ENCODE results near the gene GPC5.

GPC5 gene

GRCh38 chr13:92407858-92408257 is 1009.4 kb downstream of the GPC5 start:
- Histone ChIP-seq H3K9ac (ENCODE audit: low read length) (no peak overlapping the region), H3K56ac (ENCODE audit: low read length) (no peak overlapping the region), H4K8ac (ENCODE audit: low read depth, low read length) (no peak overlapping the region), H2BK120ac (ENCODE audit: low read depth, low read length) (no peak overlapping the region), H3K4me1 (ENCODE audit: control insufficient read depth, low read depth, low read length) (no peaks in the 10 kb centered on the region), H3K4me3 (ENCODE audit: low read length) (no peak overlapping the region), H3K23ac (ENCODE audit: low read length) (no peak overlapping the region), H3K27ac (ENCODE audit: low read depth, low read length) (no peak overlapping the region), H3K36me3 (ENCODE audit: control insufficient read depth, insufficient read depth, low read length) (no peaks in the 10 kb centered on the region), H2BK15ac (replicated peaks; ENCODE audit: low read depth) (no peak overlapping the region), H3K4me2 (ENCODE audit: low read length) (no peak overlapping the region), H2BK5ac (ENCODE audit: low read length) (no peak overlapping the region), H3K4ac (ENCODE audit: low read depth, low read length) (no peak overlapping the region), H2AK5ac (ENCODE audit: low read length) (no peak overlapping the region), H3K79me1 (ENCODE audit: low read length) (no peaks in the 10 kb centered on the region), H3K27me3 (ENCODE audit: insufficient read depth, low read length, poor library complexity) (no peaks in the 10 kb centered on the region), H3K18ac (ENCODE audit: low read length) (no peak overlapping the region), H4K5ac (ENCODE audit: low read length) (no peak overlapping the region), H3K79me2 (ENCODE audit: control insufficient read depth, insufficient read depth, low read length) (no peaks in the 10 kb centered on the region)
- peak; percentile 35 for DNase-seq
- WGBS (ENCODE audit: extremely low coverage, insufficient coverage, low lambda C conversion rate), result 100% methylated on average over 1 of the region's 7 CpGs

- Histone ChIP-seq H2BK15ac (replicated peaks; ENCODE audit: low read depth) (no peak overlapping the region), H3K18ac (ENCODE audit: low read length) (no peak overlapping the region), H2BK120ac (ENCODE audit: low read depth, low read length) (no peak overlapping the region), H3K4me2 (ENCODE audit: low read length) (no peak overlapping the region), H3K79me1 (ENCODE audit: low read length) (no peaks in the 10 kb centered on the region), H3K4ac (ENCODE audit: low read depth, low read length) (no peak overlapping the region), H3K4me3 (ENCODE audit: low read length) (no peak overlapping the region), H3K9ac (ENCODE audit: low read length) (no peak overlapping the region), H2AK5ac (ENCODE audit: low read length) (no peak overlapping the region), H3K4me1 (ENCODE audit: control insufficient read depth, low read depth, low read length) (no peaks in the 10 kb centered on the region), H4K5ac (ENCODE audit: low read length) (no peak overlapping the region), H4K8ac (ENCODE audit: low read depth, low read length) (no peak overlapping the region), H3K56ac (ENCODE audit: low read length) (no peak overlapping the region), H2BK5ac (ENCODE audit: low read length) (no peak overlapping the region), H3K79me2 (ENCODE audit: control insufficient read depth, insufficient read depth, low read length) (no peaks in the 10 kb centered on the region), H3K27me3 (ENCODE audit: insufficient read depth, low read length, poor library complexity) (no peaks in the 10 kb centered on the region), H3K23ac (ENCODE audit: low read length) (no peak overlapping the region), H3K27ac (ENCODE audit: low read depth, low read length) (no peak overlapping the region), H3K36me3 (ENCODE audit: control insufficient read depth, insufficient read depth, low read length) (no peaks in the 10 kb centered on the region)
- whole genome bisulfite sequencing (ENCODE audit: extremely low coverage, insufficient coverage, low lambda C conversion rate), result no CpG with 5 or more reads among the region's 3 CpGs
- DNase-seq, result no peak
Measured at GRCh38 chr13:92412481-92412880, 1014.1 kb downstream of the GPC5 start.

GRCh38 chr13:92412996-92413395 is 1014.6 kb downstream of the GPC5 start:
- Histone ChIP-seq H3K23ac (ENCODE audit: low read length) (no peak overlapping the region), H4K8ac (ENCODE audit: low read depth, low read length) (no peak overlapping the region), H3K79me1 (ENCODE audit: low read length) (no peaks in the 10 kb centered on the region), H3K4ac (ENCODE audit: low read depth, low read length) (no peak overlapping the region), H3K4me1 (ENCODE audit: control insufficient read depth, low read depth, low read length) (no peaks in the 10 kb centered on the region), H3K36me3 (ENCODE audit: control insufficient read depth, insufficient read depth, low read length) (no peaks in the 10 kb centered on the region), H3K27ac (ENCODE audit: low read depth, low read length) (no peak overlapping the region), H4K5ac (ENCODE audit: low read length) (no peak overlapping the region), H3K79me2 (ENCODE audit: control insufficient read depth, insufficient read depth, low read length) (no peaks in the 10 kb centered on the region), H3K4me2 (ENCODE audit: low read length) (no peak overlapping the region), H2BK5ac (ENCODE audit: low read length) (no peak overlapping the region), H2BK15ac (replicated peaks; ENCODE audit: low read depth) (no peak overlapping the region), H3K9ac (ENCODE audit: low read length) (no peak overlapping the region), H2BK120ac (ENCODE audit: low read depth, low read length) (no peak overlapping the region), H3K18ac (ENCODE audit: low read length) (no peak overlapping the region), H3K27me3 (ENCODE audit: insufficient read depth, low read length, poor library complexity) (no peaks in the 10 kb centered on the region), H3K56ac (ENCODE audit: low read length) (no peak overlapping the region), H3K4me3 (ENCODE audit: low read length) (no peak overlapping the region), H2AK5ac (ENCODE audit: low read length) (no peak overlapping the region)
- WGBS (ENCODE audit: extremely low coverage, insufficient coverage, low lambda C conversion rate), result no CpG with 5 or more reads among the region's 1 CpG
- DNase-seq, result peak; percentile 38

- no peaks in the 10 kb centered on the region for H3K36me3 ChIP-seq (ENCODE audit: control insufficient read depth, insufficient read depth, low read length)
- no peak overlapping the region for H3K56ac ChIP-seq (ENCODE audit: low read length)
- no peak overlapping the region for H3K4ac ChIP-seq (ENCODE audit: low read depth, low read length)
- H3K4me1 ChIP-seq (ENCODE audit: control insufficient read depth, low read depth, low read length), result no peaks in the 10 kb centered on the region
- H3K4me3 ChIP-seq (ENCODE audit: low read length), result no peak overlapping the region
- no peaks in the 10 kb centered on the region for H3K27me3 ChIP-seq (ENCODE audit: insufficient read depth, low read length, poor library complexity)
- H4K8ac ChIP-seq (ENCODE audit: low read depth, low read length), result no peak overlapping the region
- no peaks in the 10 kb centered on the region for H3K79me1 ChIP-seq (ENCODE audit: low read length)
- no peak overlapping the region for H3K23ac ChIP-seq (ENCODE audit: low read length)
- WGBS (ENCODE audit: extremely low coverage, insufficient coverage, low lambda C conversion rate), result no CpG with 5 or more reads among the region's 3 CpGs
- no peaks in the 10 kb centered on the region for H3K79me2 ChIP-seq (ENCODE audit: control insufficient read depth, insufficient read depth, low read length)
- H2BK120ac ChIP-seq (ENCODE audit: low read depth, low read length), result no peak overlapping the region
- H3K4me2 ChIP-seq (ENCODE audit: low read length), result no peak overlapping the region
- no peak overlapping the region for H3K18ac ChIP-seq (ENCODE audit: low read length)
- H3K9ac ChIP-seq (ENCODE audit: low read length), result no peak overlapping the region
- no peak overlapping the region for H2BK5ac ChIP-seq (ENCODE audit: low read length)
- H2AK5ac ChIP-seq (ENCODE audit: low read length), result no peak overlapping the region
- DNase-seq, result peak; percentile 60
- H2BK15ac ChIP-seq (replicated peaks; ENCODE audit: low read depth), result no peak overlapping the region
- no peak overlapping the region for H3K27ac ChIP-seq (ENCODE audit: low read depth, low read length)
- no peak overlapping the region for H4K5ac ChIP-seq (ENCODE audit: low read length)
Measured at GRCh38 chr13:92413452-92413851, 1015.0 kb downstream of the GPC5 start.

- H3K27me3 ChIP-seq (ENCODE audit: insufficient read depth, low read length, poor library complexity), result no peaks in the 10 kb centered on the region
- DNase-seq, result no peak
Measured at GRCh38 chr13:92414851-92415250, 1016.4 kb downstream of the GPC5 start.

GRCh38 chr13:92415781-92416180 is 1017.4 kb downstream of the GPC5 start:
- Histone ChIP-seq H2AK5ac (ENCODE audit: low read length) (no peak overlapping the region), H3K4me3 (ENCODE audit: low read length) (no peak overlapping the region), H3K79me1 (ENCODE audit: low read length) (no peaks in the 10 kb centered on the region), H4K5ac (ENCODE audit: low read length) (no peak overlapping the region), H3K27ac (ENCODE audit: low read depth, low read length) (no peak overlapping the region), H4K8ac (ENCODE audit: low read depth, low read length) (no peak overlapping the region), H3K4me2 (ENCODE audit: low read length) (no peak overlapping the region), H2BK5ac (ENCODE audit: low read length) (no peak overlapping the region), H3K23ac (ENCODE audit: low read length) (no peak overlapping the region), H2BK120ac (ENCODE audit: low read depth, low read length) (no peak overlapping the region), H3K36me3 (ENCODE audit: control insufficient read depth, insufficient read depth, low read length) (no peaks in the 10 kb centered on the region), H3K79me2 (ENCODE audit: control insufficient read depth, insufficient read depth, low read length) (no peaks in the 10 kb centered on the region), H2BK15ac (replicated peaks; ENCODE audit: low read depth) (no peak overlapping the region), H3K56ac (ENCODE audit: low read length) (no peak overlapping the region), H3K4ac (ENCODE audit: low read depth, low read length) (no peak overlapping the region), H3K27me3 (ENCODE audit: insufficient read depth, low read length, poor library complexity) (no peaks in the 10 kb centered on the region), H3K4me1 (ENCODE audit: control insufficient read depth, low read depth, low read length) (no peaks in the 10 kb centered on the region), H3K9ac (ENCODE audit: low read length) (no peak overlapping the region), H3K18ac (ENCODE audit: low read length) (no peak overlapping the region)
- no peak for DNase-seq

More at GRCh38 chr13:92414851-92415250, 1016.4 kb downstream of the GPC5 start:
- no peak overlapping the region for H3K4ac ChIP-seq (ENCODE audit: low read depth, low read length)
- no peak overlapping the region for H3K23ac ChIP-seq (ENCODE audit: low read length)
- H4K5ac ChIP-seq (ENCODE audit: low read length), result no peak overlapping the region
- no peaks in the 10 kb centered on the region for H3K79me2 ChIP-seq (ENCODE audit: control insufficient read depth, insufficient read depth, low read length)
- no peak overlapping the region for H2BK120ac ChIP-seq (ENCODE audit: low read depth, low read length)
- no CpG with 5 or more reads among the region's 4 CpGs for WGBS (ENCODE audit: extremely low coverage, insufficient coverage, low lambda C conversion rate)
- no peak overlapping the region for H2BK5ac ChIP-seq (ENCODE audit: low read length)
- no peak overlapping the region for H3K9ac ChIP-seq (ENCODE audit: low read length)
- H3K27ac ChIP-seq (ENCODE audit: low read depth, low read length), result no peak overlapping the region
- H3K4me3 ChIP-seq (ENCODE audit: low read length), result no peak overlapping the region
- no peak overlapping the region for H2AK5ac ChIP-seq (ENCODE audit: low read length)
- no peaks in the 10 kb centered on the region for H3K36me3 ChIP-seq (ENCODE audit: control insufficient read depth, insufficient read depth, low read length)
- H3K4me2 ChIP-seq (ENCODE audit: low read length), result no peak overlapping the region
- H2BK15ac ChIP-seq (replicated peaks; ENCODE audit: low read depth), result no peak overlapping the region
- H3K18ac ChIP-seq (ENCODE audit: low read length), result no peak overlapping the region
- no peak overlapping the region for H4K8ac ChIP-seq (ENCODE audit: low read depth, low read length)
- no peak overlapping the region for H3K56ac ChIP-seq (ENCODE audit: low read length)
- no peaks in the 10 kb centered on the region for H3K79me1 ChIP-seq (ENCODE audit: low read length)
- H3K4me1 ChIP-seq (ENCODE audit: control insufficient read depth, low read depth, low read length), result no peaks in the 10 kb centered on the region
